HepG2 (cell line): ENCODE data around the gene MYL3. TPM values are rescaled to one million over a fixed set of nuclear protein-coding genes. Genes with fewer than 3 reads are reported as not detected.

ENCODE experiments used
- ATAC-seq: fragments of 200-7000 bp; cut with Tn5 transposase; 3 replicates; pipeline ENCODE4 v1.9.1; 2020; ENCODE audit warnings: mild to moderate bottlenecking, moderate library complexity
- BruUV-seq: library from RNA; stranded (reverse); fragments of 400-500 nt; replicated peaks from 2 replicates; lab custom pipeline; 2021; lab: Mats Ljungman, UMichigan
- CTCF ChIA-PET: fragments of 300-600 bp; formaldehyde crosslinking; extraction: SDS; loops from one replicate; lab custom pipeline; 2021; ENCODE audit warnings: low total read pairs, inconsistent platforms, low intra/inter-chr PET ratio; lab: Yijun Ruan, JAX
- POLR2A ChIA-PET: fragments of 350-600 bp; sonication (Branson Sonifier 250); formaldehyde crosslinking; loops from one replicate; lab custom pipeline; 2020; ENCODE audit warnings: antibody characterized with exemption, inconsistent platforms; lab: Yijun Ruan, JAX
- DNase-seq: peaks from one replicate; pipeline ENCODE4 v3.0.0-alpha.2; 2015; ENCODE audit warnings: low spot score
- FAIRE-seq: peaks from 3 replicates; lab custom pipeline; 2011; peaks lifted over from hg19 to GRCh38; lab: Jason Lieb, UNC
- H2AFZ ChIP-seq: one replicate; pipeline ENCODE4 v1.6.1; 2011; ENCODE audit warnings: low read length, inconsistent platforms
- H3K27ac ChIP-seq: fragments of 300-600 bp; 3 replicates; pipeline ENCODE4 v1.8.0; 2011; ENCODE audit warnings: mixed run types, mild to moderate bottlenecking, mixed read lengths, low read length, inconsistent platforms; ENCODE audit not compliant: insufficient read depth; ENCODE audit errors: extremely low read length
- H3K27me3 ChIP-seq, 2 experiments: fragments of 200-600 bp in 1 of 2; 2 replicates in 1 of 2; 3 replicates in 1 of 2; pipeline versions ENCODE4 v1.6.0 to v1.8.0; 2011; ENCODE audit warnings: low read length in 2 of 2, mild to moderate bottlenecking in 2 of 2, moderate library complexity in 2 of 2, inconsistent platforms in 1 of 2; ENCODE audit not compliant: insufficient read depth in 2 of 2, control insufficient read depth in 1 of 2
- H3K36me3 ChIP-seq, 2 experiments: fragments of 200-600 bp in 1 of 2; replicated peaks in 1 of 2; 2 replicates in 1 of 2; 3 replicates in 1 of 2; pipeline versions ENCODE4 v1.5.1 to v1.8.0; 2011; ENCODE audit warnings: low read length in 2 of 2, inconsistent platforms in 1 of 2; ENCODE audit not compliant: insufficient read depth in 2 of 2, control insufficient read depth in 1 of 2
- H3K4me1 ChIP-seq: 2 replicates; pipeline ENCODE4 v1.5.1; 2012; ENCODE audit warnings: low read length, inconsistent platforms; ENCODE audit not compliant: insufficient read depth
- H3K4me2 ChIP-seq: 2 replicates; pipeline ENCODE4 v1.6.0; 2011; ENCODE audit warnings: low read depth, low read length, inconsistent platforms
- H3K4me3 ChIP-seq, 3 experiments: fragments of 200-600 bp in 1 of 3; sonication (generic), shearing (Covaris generic) in 1 of 3; replicated peaks in 1 of 3; 2 replicates each; pipeline ENCODE4 v1.5.1; 2011 to 2016; ENCODE audit warnings: low read length in 3 of 3, inconsistent platforms in 2 of 3, low read depth in 2 of 3, mild to moderate bottlenecking in 2 of 3, control low read depth in 1 of 3, mixed read lengths in 1 of 3; ENCODE audit not compliant: insufficient read depth in 1 of 3
- H3K79me2 ChIP-seq: one replicate; pipeline ENCODE4 v1.6.1; 2011; ENCODE audit warnings: low read length, inconsistent platforms; ENCODE audit not compliant: insufficient read depth
- H3K9ac ChIP-seq: 2 replicates; pipeline ENCODE4 v1.6.0; 2011; ENCODE audit warnings: mild to moderate bottlenecking, low read depth, low read length, inconsistent platforms; ENCODE audit not compliant: insufficient read depth
- H3K9me3 ChIP-seq: 2 replicates; pipeline ENCODE4 v1.5.1; 2012; ENCODE audit warnings: mild to moderate bottlenecking, low read length
- H4K20me1 ChIP-seq: 2 replicates; pipeline ENCODE4 v1.6.0; 2011; ENCODE audit warnings: inconsistent platforms, mild to moderate bottlenecking, low read length, moderate library complexity; ENCODE audit not compliant: insufficient read depth
- KAT8 ChIP-seq: IDR thresholded peaks from 2 replicates; pipeline ENCODE4 v1.6.1; 2016; ENCODE audit warnings: missing genetic modification reagents, missing compliant biosample characterization
- POLR2AphosphoS2 ChIP-seq: IDR thresholded peaks from 2 replicates; pipeline ENCODE4 v1.6.1; 2011; ENCODE audit warnings: low read depth, low read length, improper control_type of control experiment
- TEAD2 ChIP-seq: sonication (generic); formaldehyde crosslinking; IDR thresholded peaks from 2 replicates; pipeline ENCODE4 v1.9.0; 2021; ENCODE audit warnings: missing genetic modification reagents
- ZNF496 ChIP-seq: sonication (generic); formaldehyde crosslinking; IDR thresholded peaks from 2 replicates; pipeline ENCODE4 v1.8.1; 2023; ENCODE audit warnings: mild to moderate bottlenecking, moderate library complexity, missing genetic modification reagents; ENCODE audit not compliant: insufficient replicate concordance
- ZNF629 ChIP-seq: sonication (generic); formaldehyde crosslinking; conservative IDR thresholded peaks from 2 replicates; pipeline ENCODE4 v1.5.0; 2020; ENCODE audit warnings: missing genetic modification reagents
- ZNF768 ChIP-seq: sonication (generic); formaldehyde crosslinking; IDR thresholded peaks from 2 replicates; pipeline ENCODE4 v1.4.0; 2020; ENCODE audit warnings: missing genetic modification reagents
- WGBS: methylation state at CpG from one replicate; pipeline ENCODE4 v1.1.6; 2017; ENCODE audit warnings: low lambda C conversion rate; 5-methylcytosine and 5-hydroxymethylcytosine counted together
- in situ Hi-C: cut with HindIII; loops from 2 replicates; pipeline ENCODE4 v1.10.0; 2017; ENCODE audit warnings: low pct_unique_long_range_greater_than_20kb; ENCODE audit not compliant: extremely low pct_ligation_motif_present
- intact Hi-C: fragments of 100-400 bp; cut with micrococcal nuclease; formaldehyde crosslinking; loops from one replicate; pipeline ENCODE4 v1.10.0; 2022; ENCODE audit not compliant: unreplicated experiment
- polyA plus RNA-seq, 8 experiments: library from polyadenylated mRNA; depleted of rRNA in 3 of 8; stranded (reverse) in 7 of 8; unstranded in 1 of 8; fragments of >200 nt; fragmentation: Illumina TruSeq in 4 of 8; extraction: Trizol in 4 of 8; gene quantifications; 2 replicates each; pipeline versions ENCODE4 v1.2.1 to v1.2.3, GENCODE V29; 2011 to 2016; ENCODE audit warnings: low read depth in 4 of 8, missing spikeins in 1 of 8, mixed read lengths in 1 of 8; ENCODE audit not compliant: insufficient read depth in 1 of 8
- total RNA-seq, 5 experiments: library from RNA; depleted of rRNA; stranded (reverse); fragments of >200 nt; fragmentation: Illumina TruSeq; extraction: Trizol; gene quantifications; 2 replicates each; pipeline ENCODE4 v1.2.3, GENCODE V29; 2016; ENCODE audit warnings: low read depth in 1 of 5
- TF ChIP-seq, protein P1 (sequence below), 2 experiments: IDR thresholded peaks; 2 replicates each; pipeline ENCODE4 v1.6.1; 2011 to 2012; ENCODE audit warnings: low read length in 2 of 2, borderline replicate concordance in 1 of 2, low read depth in 1 of 2, mild to moderate bottlenecking in 1 of 2, moderate library complexity in 1 of 2
- TF ChIP-seq, protein P2 (sequence below): sonication (generic); formaldehyde crosslinking; IDR thresholded peaks from 2 replicates; pipeline ENCODE4 v1.4.0; 2020; ENCODE audit warnings: missing genetic modification reagents, borderline replicate concordance

Gene MYL3
- total and polyA plus RNA-seq, 2 of the 13 experiments (the other 11 are each of a cell fraction or from before 2014, with no cell fraction given): not detected

DNA sequence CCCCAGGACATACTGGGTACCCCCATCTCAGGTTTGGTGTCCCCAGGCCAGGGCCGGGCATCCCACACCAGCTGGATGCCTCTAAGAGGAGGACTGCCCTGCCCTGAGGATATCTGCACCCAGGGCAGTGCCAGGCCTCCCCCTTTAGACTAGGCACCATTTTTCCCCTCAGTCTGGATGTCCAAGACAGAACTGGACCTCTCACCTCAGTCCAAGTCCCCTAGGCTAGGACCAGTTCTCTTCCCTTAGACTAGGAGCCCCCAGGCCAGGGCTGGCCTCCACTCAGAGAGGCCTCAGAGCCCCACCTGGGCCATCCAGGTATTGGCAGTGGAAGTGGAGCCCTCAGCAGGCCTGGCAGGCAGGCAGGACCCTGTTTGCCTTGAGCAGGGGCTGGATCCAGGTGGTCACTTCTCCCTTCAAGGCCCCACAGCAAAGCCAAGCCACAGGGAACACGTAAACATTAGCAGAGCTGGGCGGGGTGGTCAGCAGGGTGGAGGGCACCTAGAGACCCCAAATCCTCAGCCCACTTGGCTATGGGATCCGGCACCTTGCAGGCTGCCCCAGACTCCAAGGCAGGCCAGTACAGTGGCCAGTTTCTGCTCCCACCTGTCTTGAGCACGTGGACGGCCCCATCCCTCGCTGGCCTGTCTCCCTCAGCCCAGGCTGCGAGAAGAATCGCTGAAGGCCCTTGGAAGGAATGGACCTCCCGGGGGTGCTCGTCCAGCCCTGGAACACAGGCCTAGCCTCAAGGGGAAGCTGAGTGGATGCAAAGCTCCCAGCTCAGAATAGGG, 42.6 kb upstream of the MYL3 start (continued):
- TF ChIP-seq, protein P1, sequence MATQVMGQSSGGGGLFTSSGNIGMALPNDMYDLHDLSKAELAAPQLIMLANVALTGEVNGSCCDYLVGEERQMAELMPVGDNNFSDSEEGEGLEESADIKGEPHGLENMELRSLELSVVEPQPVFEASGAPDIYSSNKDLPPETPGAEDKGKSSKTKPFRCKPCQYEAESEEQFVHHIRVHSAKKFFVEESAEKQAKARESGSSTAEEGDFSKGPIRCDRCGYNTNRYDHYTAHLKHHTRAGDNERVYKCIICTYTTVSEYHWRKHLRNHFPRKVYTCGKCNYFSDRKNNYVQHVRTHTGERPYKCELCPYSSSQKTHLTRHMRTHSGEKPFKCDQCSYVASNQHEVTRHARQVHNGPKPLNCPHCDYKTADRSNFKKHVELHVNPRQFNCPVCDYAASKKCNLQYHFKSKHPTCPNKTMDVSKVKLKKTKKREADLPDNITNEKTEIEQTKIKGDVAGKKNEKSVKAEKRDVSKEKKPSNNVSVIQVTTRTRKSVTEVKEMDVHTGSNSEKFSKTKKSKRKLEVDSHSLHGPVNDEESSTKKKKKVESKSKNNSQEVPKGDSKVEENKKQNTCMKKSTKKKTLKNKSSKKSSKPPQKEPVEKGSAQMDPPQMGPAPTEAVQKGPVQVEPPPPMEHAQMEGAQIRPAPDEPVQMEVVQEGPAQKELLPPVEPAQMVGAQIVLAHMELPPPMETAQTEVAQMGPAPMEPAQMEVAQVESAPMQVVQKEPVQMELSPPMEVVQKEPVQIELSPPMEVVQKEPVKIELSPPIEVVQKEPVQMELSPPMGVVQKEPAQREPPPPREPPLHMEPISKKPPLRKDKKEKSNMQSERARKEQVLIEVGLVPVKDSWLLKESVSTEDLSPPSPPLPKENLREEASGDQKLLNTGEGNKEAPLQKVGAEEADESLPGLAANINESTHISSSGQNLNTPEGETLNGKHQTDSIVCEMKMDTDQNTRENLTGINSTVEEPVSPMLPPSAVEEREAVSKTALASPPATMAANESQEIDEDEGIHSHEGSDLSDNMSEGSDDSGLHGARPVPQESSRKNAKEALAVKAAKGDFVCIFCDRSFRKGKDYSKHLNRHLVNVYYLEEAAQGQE (IDR thresholded peaks at IDR 0.05; ENCODE audit: borderline replicate concordance in 1 of 2, low read depth in 1 of 2, low read length in 2 of 2): no peak
- TF ChIP-seq KAT8 (no peak), ZNF496 (CRISPR knock-in tag) (no peak)
- TF ChIP-seq, protein P2, sequence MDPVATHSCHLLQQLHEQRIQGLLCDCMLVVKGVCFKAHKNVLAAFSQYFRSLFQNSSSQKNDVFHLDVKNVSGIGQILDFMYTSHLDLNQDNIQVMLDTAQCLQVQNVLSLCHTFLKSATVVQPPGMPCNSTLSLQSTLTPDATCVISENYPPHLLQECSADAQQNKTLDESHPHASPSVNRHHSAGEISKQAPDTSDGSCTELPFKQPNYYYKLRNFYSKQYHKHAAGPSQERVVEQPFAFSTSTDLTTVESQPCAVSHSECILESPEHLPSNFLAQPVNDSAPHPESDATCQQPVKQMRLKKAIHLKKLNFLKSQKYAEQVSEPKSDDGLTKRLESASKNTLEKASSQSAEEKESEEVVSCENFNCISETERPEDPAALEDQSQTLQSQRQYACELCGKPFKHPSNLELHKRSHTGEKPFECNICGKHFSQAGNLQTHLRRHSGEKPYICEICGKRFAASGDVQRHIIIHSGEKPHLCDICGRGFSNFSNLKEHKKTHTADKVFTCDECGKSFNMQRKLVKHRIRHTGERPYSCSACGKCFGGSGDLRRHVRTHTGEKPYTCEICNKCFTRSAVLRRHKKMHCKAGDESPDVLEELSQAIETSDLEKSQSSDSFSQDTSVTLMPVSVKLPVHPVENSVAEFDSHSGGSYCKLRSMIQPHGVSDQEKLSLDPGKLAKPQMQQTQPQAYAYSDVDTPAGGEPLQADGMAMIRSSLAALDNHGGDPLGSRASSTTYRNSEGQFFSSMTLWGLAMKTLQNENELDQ: no peak

DNA sequence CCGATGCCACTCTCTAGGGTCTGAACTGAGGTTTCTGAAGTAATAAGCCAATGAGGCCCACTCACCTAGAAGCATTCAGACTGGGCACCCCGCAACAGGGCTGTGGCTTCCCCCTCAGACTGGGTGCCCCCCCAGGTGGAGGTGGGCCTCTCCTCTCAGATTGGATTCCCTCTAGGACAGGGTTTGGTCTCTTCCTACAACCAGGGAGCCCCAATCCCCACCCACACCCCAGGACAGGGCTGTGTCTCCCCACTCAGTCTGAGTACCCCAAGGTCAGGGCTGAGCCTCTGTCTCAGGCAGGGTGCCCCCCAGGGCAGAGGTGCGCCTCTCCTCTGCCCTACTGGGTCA, 41.9 kb upstream of the MYL3 start:
- Histone ChIP-seq H3K9me3 (no peaks in the 10 kb centered on the region), H3K36me3 (no peaks in the 10 kb centered on the region), H3K27ac (no peak overlapping the region), H3K79me2 (no peaks in the 10 kb centered on the region), H3K4me1 (peaks cover 10% of the 10 kb centered on the region), H4K20me1 (no peaks in the 10 kb centered on the region), H3K4me3 (no peak overlapping the region), H3K9ac (no peak overlapping the region), H3K27me3 (peaks cover 6 to 39% of the 10 kb centered on the region in 2 experiments; a peak in 3 of 5 replicates), H2AFZ (no peak overlapping the region), H3K4me2 (no peak overlapping the region)
- BruUV-seq: no TSS peak
- ChIA-PET CTCF (no interaction called here), POLR2A (no interaction called here)
- no peak for FAIRE-seq
- no peak for TF ChIP-seq ZNF629 (CRISPR knock-in tag)
- no peak for TF ChIP-seq POLR2AphosphoS2
- TF ChIP-seq TEAD2 (CRISPR knock-in tag): no peak
- TF ChIP-seq ZNF768 (CRISPR knock-in tag): no peak
- no CpG with 5 or more reads among the region's 3 CpGs for WGBS
- intact Hi-C loops: no loop called here
- ATAC-seq: no peak
- in situ Hi-C loops: loop anchor here (5.0 kb wide), 2 partner anchors 38 to 193 kb away; no protein-coding TSS in a partner anchor
- DNase-seq: no peak
